ENCODE data around the gene ERICH6.

Gene ERICH6

GRCh38 chr3:150733373-150733935, 29.7 kb upstream of the ERICH6 start:
- in situ Hi-C loops (cut with MboI; ENCODE audit: low pct_unique_long_range_greater_than_20kb, low sequenced_read_pairs, unreplicated experiment), result loop anchor here (10.0 kb wide), 1 partner anchor 131 kb away; no protein-coding TSS in a partner anchor
- no peak for DNase-seq (ENCODE audit: low spot score)
- TF ChIP-seq CTCF (IDR thresholded peaks at IDR 0.05; ENCODE audit: extremely low read depth, insufficient read depth, missing control alignments), result no peak

GRCh38 chr3:150729682-150730360, 26.1 kb upstream of the ERICH6 start:
- TF ChIP-seq CTCF (IDR thresholded peaks at IDR 0.05; ENCODE audit: extremely low read depth, insufficient read depth, missing control alignments), result no peak
- in situ Hi-C loops (cut with MboI; ENCODE audit: low pct_unique_long_range_greater_than_20kb, low sequenced_read_pairs, unreplicated experiment), result loop anchor here (10.0 kb wide), 1 partner anchor 135 kb away; no protein-coding TSS in a partner anchor
- no peak for DNase-seq (ENCODE audit: low spot score)

- no peak for TF ChIP-seq CTCF (IDR thresholded peaks at IDR 0.05; ENCODE audit: extremely low read depth, insufficient read depth, missing control alignments)
- in situ Hi-C loops (cut with MboI; ENCODE audit: low pct_unique_long_range_greater_than_20kb, low sequenced_read_pairs, unreplicated experiment), result no loop called here
- DNase-seq (ENCODE audit: low spot score), result no peak
Observed at GRCh38 chr3:150727653-150728502, 24.2 kb upstream of the ERICH6 start.

GRCh38 chr3:150725548-150725947, 21.8 kb upstream of the ERICH6 start:
- DNase-seq (ENCODE audit: low spot score), result no peak
- no peak for TF ChIP-seq CTCF (IDR thresholded peaks at IDR 0.05; ENCODE audit: extremely low read depth, insufficient read depth, missing control alignments)
- in situ Hi-C loops (cut with MboI; ENCODE audit: low pct_unique_long_range_greater_than_20kb, low sequenced_read_pairs, unreplicated experiment), result no loop called here

GRCh38 chr3:150723946-150724345, 20.2 kb upstream of the ERICH6 start:
- no peak for TF ChIP-seq CTCF (IDR thresholded peaks at IDR 0.05; ENCODE audit: extremely low read depth, insufficient read depth, missing control alignments)
- DNase-seq (ENCODE audit: low spot score), result no peak
- in situ Hi-C loops (cut with MboI; ENCODE audit: low pct_unique_long_range_greater_than_20kb, low sequenced_read_pairs, unreplicated experiment), result no loop called here

- DNase-seq (ENCODE audit: low spot score), result no peak
- in situ Hi-C loops (cut with MboI; ENCODE audit: low pct_unique_long_range_greater_than_20kb, low sequenced_read_pairs, unreplicated experiment), result no loop called here
- TF ChIP-seq CTCF (IDR thresholded peaks at IDR 0.05; ENCODE audit: extremely low read depth, insufficient read depth, missing control alignments), result no peak
Observed at GRCh38 chr3:150722267-150722666, 18.5 kb upstream of the ERICH6 start.
